ENCODE results near the gene PPP2R1B.
"Not testable (repeated sequence)": the region's sequence is repeated elsewhere in the genome, so short reads cannot be mapped to it uniquely, and the experiment has no call there.

The PPP2R1B gene

DNA sequence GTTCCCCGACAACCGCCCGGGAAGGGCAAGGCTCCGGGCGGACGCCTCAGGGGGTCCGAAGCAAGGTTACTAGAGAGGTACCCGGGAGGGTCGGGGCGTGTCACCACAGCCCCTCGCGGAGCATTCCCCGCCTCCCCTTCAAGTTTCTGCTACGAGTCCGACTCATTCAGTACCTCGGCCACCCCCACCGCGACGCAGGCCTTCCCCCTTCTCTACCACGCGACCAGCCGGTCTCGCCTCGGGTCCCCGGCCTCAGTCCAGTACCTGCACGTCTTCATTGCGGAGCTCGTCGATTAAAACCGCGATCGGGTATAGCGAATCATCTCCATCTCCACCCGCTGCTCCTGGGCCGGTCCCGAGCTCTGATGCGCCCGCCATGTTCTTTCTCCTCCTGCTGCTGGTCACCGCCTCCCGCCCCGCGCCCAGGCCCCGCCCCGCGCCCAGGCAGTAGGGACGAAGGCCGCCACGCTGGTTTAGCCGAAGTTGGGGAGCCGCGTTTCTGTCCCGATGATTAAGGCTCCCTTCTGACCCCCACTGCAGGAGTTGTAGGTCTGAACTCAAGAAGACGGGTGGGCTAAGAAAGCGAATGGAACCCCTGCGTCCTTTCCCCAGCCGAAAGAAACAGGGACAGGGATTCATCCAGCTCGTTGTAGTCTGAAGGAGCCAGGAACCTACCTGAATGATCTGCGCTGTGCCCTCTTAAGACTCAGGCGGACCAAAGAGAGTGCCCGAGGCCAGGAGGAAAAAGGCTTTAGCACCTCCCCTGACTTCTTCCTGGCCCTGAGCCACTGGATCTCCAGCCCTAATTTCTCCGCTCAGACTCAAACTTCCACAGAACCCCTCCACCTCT lies at the start of gene PPP2R1B:
TSS of gene PPP2R1B (minus strand) at position 406 of the 850 bp plus-strand sequence. CDS start at position 378, 28 bp downstream.
- DNase-seq (ENCODE audit: low read depth in 2 of 2) = peak in 1 of 2 experiments; percentile 19

DNA sequence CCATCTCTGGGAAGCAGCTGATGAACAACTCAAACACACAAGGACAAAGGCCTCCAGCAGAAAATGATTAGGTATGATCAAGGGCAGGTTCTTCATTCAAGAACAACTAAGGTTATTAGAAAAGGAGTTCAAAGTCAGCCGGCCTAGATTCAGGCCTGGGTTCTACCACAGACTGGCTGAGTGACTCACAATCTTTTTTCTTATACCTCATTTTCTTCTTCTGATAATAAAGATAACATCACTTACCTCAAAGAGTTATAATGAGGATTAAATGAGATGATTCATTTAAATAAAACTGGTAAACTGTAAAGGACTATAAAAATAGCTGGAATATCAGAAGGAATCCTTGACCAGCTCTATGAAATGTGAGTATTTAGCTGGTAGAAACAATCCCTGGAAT lies 49.3 kb upstream of the PPP2R1B start:
- DNase-seq (ENCODE audit: low read depth in 2 of 2) = no peak

DNA sequence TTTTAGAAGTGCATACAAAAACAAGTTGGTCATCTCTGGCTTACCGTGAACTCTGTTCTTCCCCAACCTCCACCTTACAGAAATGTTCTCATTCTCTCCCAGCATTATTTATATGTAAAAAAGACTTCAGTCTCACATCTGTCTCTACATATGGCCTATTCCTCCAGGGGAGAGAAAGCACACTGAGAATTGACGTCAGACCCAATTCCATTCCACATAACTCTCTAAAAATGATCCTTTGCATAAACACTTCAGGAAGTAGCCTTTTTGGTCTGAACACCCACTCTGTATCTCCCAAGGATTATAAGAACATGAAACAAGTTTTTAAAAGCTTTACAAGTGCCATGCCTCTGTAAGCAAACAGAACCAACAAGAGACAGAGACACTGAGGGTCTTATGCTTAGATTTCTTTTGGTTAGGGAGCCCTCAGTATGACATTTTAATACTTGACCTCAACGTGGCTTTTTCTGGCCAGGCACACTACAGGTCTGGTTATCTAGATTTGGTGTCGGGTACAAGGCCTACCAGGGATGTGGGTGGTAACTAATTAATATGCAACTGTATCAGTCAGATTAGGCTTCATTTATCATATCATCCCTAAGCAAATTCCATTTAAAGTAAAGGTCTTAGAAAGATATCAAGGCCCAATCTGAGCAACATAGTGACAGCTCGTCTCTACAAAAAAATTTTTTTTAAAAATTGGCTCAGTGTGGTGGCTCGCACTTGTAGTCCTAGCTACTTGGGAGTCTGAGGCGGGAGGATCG lies 48.5 kb upstream of the PPP2R1B start:
- peak; percentile 66 to 68 for DNase-seq (ENCODE audit: low read depth in 2 of 2)

DNA sequence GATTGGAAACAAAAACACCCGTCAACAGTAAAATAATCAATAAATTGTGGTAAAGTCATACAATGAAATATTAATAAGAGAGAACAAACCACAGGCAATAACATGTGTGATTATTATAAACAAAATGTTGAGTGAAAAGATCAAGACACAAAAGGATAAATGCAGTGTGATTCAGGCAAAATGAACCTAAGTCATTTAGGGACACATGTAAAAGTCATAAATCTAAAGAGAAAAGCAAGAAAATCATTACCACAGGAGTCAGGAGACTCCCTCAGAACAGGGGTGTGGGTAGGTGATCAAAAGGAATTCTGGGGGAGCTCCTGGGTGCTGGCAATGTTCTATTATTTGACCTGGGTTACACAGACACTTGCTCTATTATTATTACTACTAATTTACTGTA lies 47.9 kb upstream of the PPP2R1B start:
- no peak for DNase-seq (ENCODE audit: low read depth in 2 of 2)

DNA sequence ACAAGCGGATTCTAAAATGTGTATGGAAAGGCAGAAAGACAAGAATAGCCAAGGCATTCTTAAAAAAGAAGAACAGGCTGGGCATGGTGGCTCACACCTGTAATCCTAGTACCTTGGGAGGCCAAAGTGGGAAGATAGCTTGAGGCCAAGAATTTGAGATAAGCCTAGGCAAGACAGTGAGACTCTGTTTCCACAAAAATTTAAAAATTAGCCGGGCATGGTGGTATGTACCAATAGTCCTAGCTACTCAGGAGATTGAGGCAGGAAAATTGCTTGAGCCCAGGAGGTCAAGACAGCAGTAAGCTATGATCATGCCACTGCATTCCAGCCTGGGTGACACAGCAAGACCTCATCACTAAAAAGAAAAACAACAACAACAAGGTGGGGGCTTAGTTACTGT lies 46.0 kb upstream of the PPP2R1B start:
- no peak for DNase-seq (ENCODE audit: low read depth in 2 of 2)

DNA sequence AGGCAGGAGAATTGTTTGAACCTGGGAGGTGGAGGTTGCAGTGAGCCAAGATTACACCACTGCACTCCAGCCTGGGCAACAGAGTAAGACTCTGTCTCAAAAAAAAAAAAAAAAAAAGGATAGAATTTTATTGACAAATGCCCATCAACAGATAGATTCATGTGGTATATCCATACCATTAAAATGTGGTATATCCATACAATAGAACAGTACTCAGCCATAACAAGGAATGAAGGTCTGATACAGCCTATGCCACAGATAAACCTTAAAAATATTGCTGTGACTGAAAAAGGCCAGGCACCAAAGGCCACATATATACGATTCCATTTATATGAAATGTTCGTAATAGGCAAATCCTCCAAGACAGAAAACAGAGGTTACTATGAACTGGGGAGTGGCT lies 45.3 kb upstream of the PPP2R1B start:
- no peak for DNase-seq (ENCODE audit: low read depth in 2 of 2)

DNA sequence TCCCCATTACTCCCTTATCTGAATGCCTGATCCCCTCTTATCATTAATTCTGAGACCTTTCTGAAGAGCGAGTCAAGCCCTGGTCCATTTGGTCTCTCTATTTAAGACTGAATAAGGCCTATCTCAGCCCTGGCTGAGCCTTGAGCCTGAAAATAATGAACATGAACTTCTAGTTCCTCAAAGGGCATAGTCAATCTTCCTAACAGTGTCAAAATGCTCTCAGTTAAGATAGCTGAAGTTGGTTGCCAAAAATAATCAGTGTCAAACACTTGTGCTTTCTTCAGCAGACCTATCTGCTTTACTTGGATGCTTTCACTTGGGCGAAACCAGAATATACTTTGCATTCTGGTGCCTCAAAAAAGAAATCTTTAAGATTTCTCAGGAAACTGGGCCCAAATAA lies 42.6 kb upstream of the PPP2R1B start:
- DNase-seq (ENCODE audit: low read depth in 2 of 2) = no peak

DNA sequence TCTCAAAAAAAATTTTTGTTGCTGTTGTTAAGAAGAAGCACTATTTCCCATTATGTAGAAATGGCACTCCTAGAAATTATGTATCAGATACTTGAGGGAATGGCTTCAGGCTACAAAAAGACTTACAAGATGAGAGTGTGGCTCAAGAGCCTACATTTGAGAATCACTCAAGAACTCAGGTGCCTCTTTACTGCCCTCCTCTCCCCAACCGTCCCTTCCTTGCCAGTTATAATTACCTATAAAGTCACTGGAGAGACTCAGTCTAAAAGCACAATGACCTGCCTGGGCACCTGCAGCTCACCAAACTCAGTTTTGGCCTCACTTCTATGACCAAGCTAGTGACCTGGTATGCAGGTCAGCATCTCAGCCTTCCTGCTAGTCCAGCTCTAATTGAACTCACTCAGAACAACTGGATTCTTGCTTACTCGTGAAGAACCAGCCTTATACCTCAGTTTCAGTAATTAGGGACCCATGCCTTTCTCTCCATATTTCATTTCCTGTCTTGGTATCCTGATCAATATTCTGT lies 41.9 kb upstream of the PPP2R1B start:
- DNase-seq (ENCODE audit: low read depth in 2 of 2) = no peak

DNA sequence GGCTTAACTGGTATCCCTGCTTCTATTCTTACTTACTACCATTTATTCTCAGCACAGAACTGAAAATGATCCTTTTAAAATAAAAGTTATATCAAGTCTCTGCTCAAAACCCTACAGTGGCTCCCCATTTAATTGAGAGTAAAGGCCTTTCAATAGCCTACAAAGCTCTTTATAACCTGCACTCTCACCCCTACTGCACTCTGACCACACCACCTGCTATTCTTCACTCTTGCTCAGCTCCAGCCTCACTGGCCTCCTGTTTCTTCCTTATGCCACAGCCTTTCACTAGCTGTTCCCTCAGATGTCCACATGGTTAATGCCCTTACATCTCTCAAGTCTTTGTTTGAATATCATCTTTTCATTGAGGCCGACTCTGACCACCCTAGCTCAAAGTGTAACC lies 40.9 kb upstream of the PPP2R1B start:
- no peak for DNase-seq (ENCODE audit: low read depth in 2 of 2)

DNA sequence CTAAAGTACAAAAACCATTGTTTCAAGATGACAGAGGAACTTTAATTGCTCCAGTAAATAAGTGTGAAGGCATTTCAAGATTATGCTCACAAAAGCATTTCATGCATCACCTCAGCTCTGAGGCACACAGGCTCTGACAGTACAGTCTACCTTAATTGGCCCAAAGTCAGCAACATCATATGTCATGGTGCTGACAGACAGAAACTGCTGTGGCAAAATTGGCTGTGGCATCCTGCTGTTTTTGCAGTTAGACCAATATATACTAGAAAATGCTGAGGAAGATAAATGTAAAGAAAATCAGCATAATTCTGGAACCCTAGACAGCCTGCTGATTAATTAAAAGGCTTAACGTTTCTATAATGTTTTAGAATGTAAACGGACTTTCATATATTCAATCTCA lies 34.9 kb upstream of the PPP2R1B start:
- no peak for DNase-seq (ENCODE audit: low read depth in 2 of 2)

DNA sequence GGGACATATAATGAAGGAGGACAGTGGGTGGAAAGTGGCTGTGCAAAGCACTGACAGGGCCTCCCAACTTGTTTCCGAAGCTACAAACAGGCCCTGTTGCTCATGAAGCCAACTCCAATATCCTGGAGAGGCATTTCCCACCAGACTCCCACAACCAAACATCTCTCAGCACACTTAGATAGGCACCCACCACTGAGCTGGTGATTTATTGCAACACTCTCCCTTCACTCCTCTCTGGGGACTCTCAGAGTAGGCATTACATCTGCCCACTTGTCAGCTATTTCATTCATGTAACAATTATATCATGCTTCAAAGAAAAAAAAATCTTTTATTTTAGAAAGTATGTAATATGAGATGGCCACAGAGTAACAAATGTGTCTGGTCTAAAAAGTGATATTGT lies 32.1 kb upstream of the PPP2R1B start:
- no peak for DNase-seq (ENCODE audit: low read depth in 2 of 2)

DNA sequence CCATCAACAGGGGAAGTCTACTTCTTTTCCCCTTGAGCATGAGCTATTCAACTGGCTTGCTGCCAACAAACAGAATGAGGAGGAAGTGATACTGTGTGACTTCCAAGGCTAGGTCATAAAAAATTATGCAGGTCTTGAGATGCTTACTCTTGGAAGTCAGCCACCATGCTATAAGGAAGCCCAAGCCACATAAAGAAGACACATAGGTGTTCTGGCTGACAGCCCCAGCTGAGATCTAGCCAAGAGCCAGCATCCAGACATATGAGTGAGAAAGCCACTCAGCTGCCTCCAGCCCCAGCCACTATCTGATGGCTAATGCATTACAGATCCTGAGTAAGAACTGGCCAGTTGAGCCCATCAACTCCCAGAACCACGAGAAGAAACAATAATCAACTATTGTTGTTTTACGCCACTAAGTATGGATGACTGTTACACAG lies 31.0 kb upstream of the PPP2R1B start:
- DNase-seq (ENCODE audit: low read depth in 2 of 2) = no peak

DNA sequence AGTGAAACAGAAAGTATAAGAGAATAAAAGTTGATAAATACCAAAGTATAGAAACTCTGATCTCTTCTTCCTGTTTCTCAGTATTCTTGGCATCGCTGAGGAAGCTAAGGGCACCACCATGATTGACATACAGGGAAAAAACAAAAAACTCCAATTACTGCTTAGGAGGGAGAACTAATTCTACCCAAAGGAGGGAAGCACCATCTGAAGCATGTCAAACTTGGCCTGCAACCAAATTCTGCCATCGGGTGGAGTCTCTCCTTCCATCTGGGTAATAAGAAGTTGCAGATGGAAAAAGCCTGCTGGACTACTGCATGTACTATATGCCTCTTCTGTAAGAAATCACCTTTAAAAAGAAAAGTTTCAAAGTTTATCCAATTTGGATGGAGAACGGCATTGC lies 30.5 kb upstream of the PPP2R1B start:
- no peak for DNase-seq (ENCODE audit: low read depth in 2 of 2)

DNA sequence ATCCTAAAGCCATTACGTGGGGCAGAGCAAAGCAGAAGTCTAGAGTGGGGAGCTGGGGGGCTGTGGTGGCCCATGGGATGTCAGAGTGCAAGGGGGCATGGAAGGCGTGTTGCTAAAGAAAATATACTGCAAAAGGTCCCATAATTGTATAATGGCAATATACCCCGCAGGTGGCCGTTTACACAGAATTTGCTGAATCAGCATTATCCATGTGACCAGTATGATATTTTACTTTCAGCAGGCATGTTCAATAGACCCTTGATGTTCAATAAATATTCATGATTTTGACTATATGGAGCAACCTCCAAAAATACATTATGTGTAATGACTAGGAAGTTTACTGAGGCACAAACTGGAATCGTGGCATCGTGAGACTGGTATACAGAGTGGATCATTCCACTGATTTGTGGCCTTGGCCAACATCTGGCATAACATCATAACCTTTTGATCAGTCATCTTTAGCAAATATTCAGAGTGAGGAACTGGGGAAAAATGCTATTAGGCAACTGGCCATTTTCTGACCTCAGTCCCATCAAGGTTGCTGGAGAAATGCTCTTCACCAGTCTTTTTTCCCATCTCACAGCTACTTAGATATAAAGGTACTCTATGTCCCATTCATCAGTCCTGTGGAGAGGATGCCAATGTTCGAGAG lies 29.3 kb upstream of the PPP2R1B start:
- DNase-seq (ENCODE audit: low read depth in 2 of 2) = no peak

DNA sequence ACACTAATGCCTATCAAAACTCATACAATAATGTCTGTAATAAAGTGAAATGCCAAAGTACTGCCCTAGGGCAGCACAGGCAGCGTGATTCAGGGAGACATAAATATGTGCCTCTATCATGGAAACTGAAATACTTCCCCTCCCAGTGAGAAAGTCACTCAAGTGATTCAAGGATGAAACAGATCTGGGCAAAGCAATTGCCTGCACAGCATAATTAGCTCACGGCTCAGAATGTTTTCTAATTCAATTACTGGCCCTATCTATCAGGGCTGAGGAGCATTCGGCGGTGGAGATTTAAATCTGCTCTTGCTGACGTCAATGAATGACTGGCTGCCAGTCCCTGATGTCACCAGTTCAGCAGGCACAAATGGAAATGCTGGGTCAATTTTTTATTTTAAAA lies 27.7 kb upstream of the PPP2R1B start:
- no peak for DNase-seq (ENCODE audit: low read depth in 2 of 2)

DNA sequence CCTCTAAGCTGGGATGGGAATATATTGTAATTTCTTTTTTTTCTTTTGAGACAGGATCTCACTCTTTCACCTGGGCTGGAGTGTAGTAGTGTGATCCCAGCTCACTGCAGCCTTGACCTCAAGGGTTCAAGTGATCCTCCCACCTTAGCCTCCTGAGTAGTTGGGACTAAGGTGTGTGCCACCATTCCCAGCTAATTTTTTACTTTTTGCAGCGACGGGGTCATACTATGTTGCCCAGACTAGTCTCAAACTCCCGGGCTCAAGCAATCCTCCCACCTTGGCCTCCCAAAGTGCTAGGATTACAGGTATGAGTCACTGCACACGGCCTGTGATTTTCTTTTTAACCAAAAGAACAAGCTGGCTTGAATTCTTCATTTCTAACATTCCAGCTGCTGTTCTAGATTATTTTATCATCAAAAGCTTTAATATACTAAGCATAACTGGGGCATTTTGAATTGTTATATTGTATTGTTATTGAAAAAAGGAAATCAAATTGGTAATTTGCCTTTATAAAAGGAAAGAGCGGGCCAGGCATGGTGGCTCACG lies 26.8 kb upstream of the PPP2R1B start:
- no peak for DNase-seq (ENCODE audit: low read depth in 2 of 2)

DNA sequence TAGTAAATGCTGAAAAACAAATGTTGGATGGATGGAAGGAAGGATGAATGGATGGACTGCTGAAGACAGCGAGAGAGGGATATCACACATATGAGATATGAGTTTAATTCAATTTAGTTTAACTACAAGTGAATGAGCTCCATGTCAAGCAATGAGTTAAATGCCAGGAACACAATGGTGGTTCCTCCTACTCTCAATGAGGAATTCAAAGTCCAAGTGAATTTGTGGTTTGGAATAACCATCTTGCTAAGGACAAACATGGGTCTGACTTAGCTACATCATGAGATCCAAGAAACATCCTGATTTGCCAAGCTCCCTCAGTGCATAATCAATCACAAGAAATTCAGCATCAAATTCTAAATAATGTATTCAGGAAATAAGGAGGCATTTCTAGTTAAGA lies 26.1 kb upstream of the PPP2R1B start:
- DNase-seq (ENCODE audit: low read depth in 2 of 2) = no peak

DNA sequence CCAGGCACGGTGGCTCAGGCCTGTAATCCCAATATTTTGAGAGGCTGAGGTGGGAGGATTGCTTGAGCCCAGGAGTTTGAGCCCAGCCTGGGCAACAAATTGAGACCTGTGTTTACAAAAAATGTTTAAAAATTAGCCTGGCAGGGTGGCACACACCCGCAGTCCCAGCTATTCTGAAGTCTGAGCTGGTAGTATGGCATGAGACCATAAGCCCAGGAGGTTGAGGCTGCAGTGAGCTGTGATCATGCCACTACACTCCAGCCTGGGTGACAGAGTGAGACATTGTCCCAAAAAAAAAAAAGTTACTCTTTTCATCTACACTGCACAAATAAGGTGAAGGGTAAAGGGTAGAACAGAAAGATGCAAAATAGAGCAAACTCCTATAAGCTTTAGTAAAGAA lies 22.3 kb upstream of the PPP2R1B start:
- no peak for DNase-seq (ENCODE audit: low read depth in 2 of 2)

DNA sequence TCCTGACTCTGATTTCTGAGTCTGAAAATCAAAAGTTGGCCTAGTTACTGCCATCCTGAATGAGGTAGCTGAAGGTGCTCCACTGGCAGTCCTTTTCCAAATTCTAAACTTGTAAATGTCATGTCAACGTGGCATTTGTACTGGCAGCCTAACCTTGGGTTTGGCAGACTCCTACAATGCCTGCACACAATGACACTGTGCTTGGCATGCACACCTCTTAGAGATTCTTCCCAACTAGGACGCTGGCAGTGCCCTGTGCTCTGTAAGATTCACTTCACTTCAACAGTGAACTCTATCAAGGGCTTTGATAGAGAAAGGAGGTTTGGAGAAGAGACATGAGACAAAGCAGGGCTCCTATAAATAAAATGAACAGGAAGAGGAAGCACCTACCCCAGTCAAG lies 21.9 kb upstream of the PPP2R1B start:
- no peak for DNase-seq (ENCODE audit: low read depth in 2 of 2)

DNA sequence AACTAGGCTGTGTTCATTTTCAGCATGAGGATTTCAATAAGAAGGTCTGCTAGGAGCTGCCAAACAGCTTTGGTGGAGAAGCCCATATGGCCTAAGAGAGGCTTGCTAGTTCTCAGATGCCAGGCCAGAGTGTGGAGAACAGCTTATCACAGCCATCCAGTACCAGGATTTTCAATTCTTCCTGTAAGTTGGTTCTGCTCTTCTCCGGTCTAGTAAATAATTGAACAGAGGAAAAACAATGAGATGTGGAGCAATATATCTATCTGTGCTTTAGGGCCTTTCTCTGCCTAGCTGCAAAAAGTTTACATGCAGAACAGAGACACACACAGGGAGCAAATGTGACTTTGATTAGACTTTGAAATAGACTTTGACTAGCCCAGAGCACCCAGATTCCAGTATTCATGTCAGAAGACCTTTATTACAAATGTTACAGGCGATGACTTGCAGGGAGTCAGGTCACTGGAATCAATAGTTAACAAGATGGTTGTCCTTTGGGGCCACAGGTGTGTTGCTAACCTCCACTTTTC lies 19.8 kb upstream of the PPP2R1B start:
- no peak for DNase-seq (ENCODE audit: low read depth in 2 of 2)

DNA sequence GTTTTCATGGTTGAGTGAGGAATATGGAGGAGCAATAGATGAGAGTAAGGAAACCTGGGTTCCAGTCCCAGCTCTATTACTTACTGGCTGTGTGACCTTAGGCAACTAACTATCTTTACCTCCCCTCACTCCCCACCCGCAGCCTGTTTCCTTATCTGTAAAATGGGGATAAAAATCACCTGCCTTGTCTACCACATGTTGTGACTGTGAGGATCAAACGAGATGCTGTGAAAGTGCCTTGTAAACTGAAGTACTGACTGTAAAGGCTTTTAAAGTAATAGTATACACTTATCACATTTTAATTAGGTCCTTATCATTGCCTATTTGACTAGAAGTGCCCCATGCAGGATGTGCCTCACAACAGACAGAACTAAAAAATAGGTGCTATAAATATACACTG lies 18.9 kb upstream of the PPP2R1B start:
- no peak for DNase-seq (ENCODE audit: low read depth in 2 of 2)

DNA sequence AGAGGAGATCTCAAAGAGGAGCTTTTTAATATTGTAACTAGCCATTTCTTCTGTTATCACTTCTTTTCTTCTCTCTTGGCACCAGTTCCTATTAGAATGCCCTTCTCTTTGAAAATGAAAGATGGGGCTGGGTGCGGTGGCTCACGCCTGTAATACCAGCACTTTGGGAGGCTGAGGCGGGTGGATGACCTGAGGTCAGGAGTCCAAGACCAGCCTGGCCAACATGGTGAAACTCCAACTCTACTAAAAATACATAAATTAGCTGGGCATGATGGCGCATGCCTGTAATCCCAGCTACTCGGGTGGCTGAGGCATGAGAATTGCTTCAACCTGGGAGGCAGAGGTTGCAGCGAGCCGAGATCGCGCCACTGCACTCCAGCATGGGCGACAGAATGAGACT lies 18.1 kb upstream of the PPP2R1B start:
- DNase-seq (ENCODE audit: low read depth in 2 of 2) = not testable (repeated sequence)

Measured in fibroblast of skin of left biceps (primary cell).